Body of pancreas (tissue), 4 donors: ENCODE data around the gene TPD52L1.
"Not testable (repeated sequence)": the region's sequence is repeated elsewhere in the genome, so short reads cannot be mapped to it uniquely, and the experiment has no call there.

Source experiments
- CTCF ChIP-seq, 7 experiments: fragments of 450-650 bp in 4 of 7; fragments of 200-600 bp in 3 of 7; sonication (generic) in 3 of 7; IDR thresholded peaks; one replicate each; pipeline ENCODE4 v1.5.1; 2016 to 2019; ENCODE audit warnings: antibody characterized with exemption in 7 of 7
- POLR2A ChIP-seq, 3 donors: fragments of 450-650 bp; IDR thresholded peaks; one replicate each; pipeline ENCODE4 v1.6.1; 2016; ENCODE audit warnings: antibody characterized with exemption in 3 of 3, mild to moderate bottlenecking in 2 of 3

GRCh38 chr6:125282470-125282869 lies 128.9 kb downstream of the TPD52L1 start:
- TF ChIP-seq CTCF, POLR2A (IDR thresholded peaks at IDR 0.05): not testable (repeated sequence)
